ENCODE results near the gene MMAB.

The MMAB gene

GRCh38 chr12:109591041-109591440, 17.7 kb upstream of the MMAB start:
- no peak for DNase-seq
- in situ Hi-C loops (cut with HindIII; ENCODE audit: low pct_ligation_motif_present, low sequenced_read_pairs), result no loop called here

GRCh38 chr12:109590566-109590965, 17.3 kb upstream of the MMAB start:
- DNase-seq, result no peak
- in situ Hi-C loops (cut with HindIII; ENCODE audit: low pct_ligation_motif_present, low sequenced_read_pairs), result no loop called here
- TF ChIP-seq CTCF (IDR thresholded peaks at IDR 0.05; ENCODE audit: low read depth, low read length, missing control alignments), result no peak
- Histone ChIP-seq H3K27ac (no peak overlapping the region), H3K36me3 (replicated peaks) (peaks cover 11% of the 10 kb centered on the region), H3K27me3 (replicated peaks) (no peaks in the 10 kb centered on the region), H3K4me3 (ENCODE audit: low read depth, low read length) (no peak overlapping the region)

More at GRCh38 chr12:109591041-109591440, 17.7 kb upstream of the MMAB start:
- H3K27ac ChIP-seq, result no peak overlapping the region
- H3K27me3 ChIP-seq (replicated peaks), result no peaks in the 10 kb centered on the region
- TF ChIP-seq CTCF (IDR thresholded peaks at IDR 0.05; ENCODE audit: low read depth, low read length, missing control alignments), result no peak
- H3K4me3 ChIP-seq (ENCODE audit: low read depth, low read length), result no peak overlapping the region
- H3K36me3 ChIP-seq (replicated peaks), result peaks cover 11% of the 10 kb centered on the region

- in situ Hi-C loops (cut with HindIII; ENCODE audit: low pct_ligation_motif_present, low sequenced_read_pairs), result no loop called here
Measured at GRCh38 chr12:109589691-109590245, 16.5 kb upstream of the MMAB start.

GRCh38 chr12:109589240-109589590, 15.9 kb upstream of the MMAB start:
- in situ Hi-C loops (cut with HindIII; ENCODE audit: low pct_ligation_motif_present, low sequenced_read_pairs), result no loop called here
- no peak for TF ChIP-seq CTCF (IDR thresholded peaks at IDR 0.05; ENCODE audit: low read depth, low read length, missing control alignments)
- Histone ChIP-seq H3K27me3 (replicated peaks) (no peaks in the 10 kb centered on the region), H3K36me3 (replicated peaks) (peaks cover 11% of the 10 kb centered on the region), H3K27ac (no peak overlapping the region), H3K4me3 (ENCODE audit: low read depth, low read length) (no peak overlapping the region)
- no peak for DNase-seq

More at GRCh38 chr12:109589691-109590245, 16.5 kb upstream of the MMAB start:
- no peak for TF ChIP-seq CTCF (IDR thresholded peaks at IDR 0.05; ENCODE audit: low read depth, low read length, missing control alignments)
- Histone ChIP-seq H3K27me3 (replicated peaks) (no peaks in the 10 kb centered on the region), H3K36me3 (replicated peaks) (peaks cover 11% of the 10 kb centered on the region), H3K27ac (no peak overlapping the region), H3K4me3 (ENCODE audit: low read depth, low read length) (no peak overlapping the region)
- no peak for DNase-seq

GRCh38 chr12:109588461-109589239, 15.3 kb upstream of the MMAB start:
- TF ChIP-seq CTCF (IDR thresholded peaks at IDR 0.05; ENCODE audit: low read depth, low read length, missing control alignments), result no peak
- Histone ChIP-seq H3K27ac (no peak overlapping the region), H3K4me3 (ENCODE audit: low read depth, low read length) (no peak overlapping the region), H3K27me3 (replicated peaks) (no peaks in the 10 kb centered on the region), H3K36me3 (replicated peaks) (peaks cover 11% of the 10 kb centered on the region)
- in situ Hi-C loops (cut with HindIII; ENCODE audit: low pct_ligation_motif_present, low sequenced_read_pairs), result no loop called here
- DNase-seq, result no peak

All from brain microvascular endothelial cell (primary cell).